Measurements from ENCODE around the gene MAPK7.
"Not testable (repeated sequence)": the region's sequence is repeated elsewhere in the genome, so short reads cannot be mapped to it uniquely, and the experiment has no call there.

The MAPK7 gene

DNA sequence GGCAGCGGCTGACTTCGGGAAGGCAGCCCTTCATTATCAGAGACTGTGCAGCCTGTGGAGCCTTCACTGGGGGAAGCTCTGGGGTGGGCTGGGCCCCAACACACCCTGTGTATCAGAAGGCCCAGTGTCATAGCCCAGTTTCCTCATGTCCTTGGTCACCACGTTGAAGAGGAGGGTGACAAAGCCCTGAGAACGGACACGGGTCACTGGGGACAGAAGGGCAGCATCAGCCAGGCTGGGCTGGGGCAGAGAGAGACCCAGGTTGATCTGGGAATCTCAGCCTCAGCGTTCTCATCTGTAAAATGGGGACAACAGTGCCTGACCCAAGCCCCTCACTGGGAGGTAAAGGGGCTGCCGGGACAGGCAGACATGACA, 35.1 kb upstream of the MAPK7 start:
- DNase-seq (ENCODE audit: low read depth): no peak

- no peak for DNase-seq (ENCODE audit: low read depth)
These were observed 34.6 kb upstream of the MAPK7 start for GRCh38 chr17:19343671-19344151.

- DNase-seq (ENCODE audit: low read depth): no peak
These were observed 33.8 kb upstream of the MAPK7 start for GRCh38 chr17:19344311-19345066.

DNA sequence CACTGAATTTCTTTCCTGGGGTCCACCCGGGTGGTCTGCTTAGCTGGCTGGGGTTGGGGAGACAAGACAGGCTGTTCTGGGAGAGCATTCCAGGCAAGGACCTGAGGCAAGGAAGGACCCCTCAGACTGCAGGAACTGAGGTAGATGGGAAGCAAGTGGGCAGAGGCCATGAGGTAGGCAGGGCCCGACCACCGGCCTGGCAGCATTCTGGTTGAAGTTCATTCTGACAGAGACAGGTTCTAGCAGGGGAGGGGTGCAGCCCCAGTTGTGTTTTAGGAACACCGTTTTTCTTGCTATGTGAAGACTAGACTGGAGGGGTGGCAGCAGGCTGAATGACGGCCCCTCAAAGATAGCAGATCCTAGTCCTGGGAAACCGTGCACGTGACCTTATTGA, 33.2 kb upstream of the MAPK7 start:
- no peak for DNase-seq (ENCODE audit: low read depth)

GRCh38 chr17:19345486-19346350, 32.6 kb upstream of the MAPK7 start:
- no peak for DNase-seq (ENCODE audit: low read depth)

GRCh38 chr17:19346351-19347255, 31.7 kb upstream of the MAPK7 start:
- DNase-seq (ENCODE audit: low read depth): no peak

DNA sequence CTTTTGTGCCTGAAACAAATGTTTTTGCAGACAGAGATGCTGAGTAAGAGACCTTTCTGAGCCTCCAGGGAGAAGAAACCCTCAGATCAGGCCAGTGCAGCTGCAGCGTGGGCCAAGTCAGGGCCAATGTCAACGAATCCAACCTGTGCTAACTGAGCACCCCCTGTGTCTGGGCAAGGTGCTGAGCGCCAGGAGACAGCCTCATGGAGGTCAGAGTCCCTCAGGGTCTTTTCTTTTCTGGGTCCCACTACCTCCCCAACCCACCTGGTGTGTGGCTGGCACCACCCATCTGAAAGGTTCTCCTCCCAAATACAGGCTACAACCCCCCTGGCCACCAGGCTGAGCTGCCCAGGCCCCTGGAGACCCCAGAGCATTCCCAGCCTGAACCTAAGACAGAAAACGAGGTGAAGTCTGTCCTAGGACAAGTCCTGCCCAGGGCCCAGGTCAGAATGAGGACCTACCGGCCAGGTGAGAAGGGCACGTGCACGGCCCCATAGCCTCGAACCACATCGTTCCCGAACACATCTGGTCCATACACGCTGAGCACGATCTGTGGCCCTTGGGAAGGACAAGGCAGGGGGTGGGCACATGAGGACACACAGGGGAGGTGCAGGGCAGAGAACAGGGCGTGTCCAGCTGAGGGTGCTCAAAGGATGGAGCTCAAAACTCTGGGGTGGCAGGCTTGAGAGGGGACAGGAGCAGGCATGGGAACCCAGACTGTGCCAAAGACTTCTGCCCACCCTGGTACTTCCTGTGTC, 30.8 kb upstream of the MAPK7 start:
- no peak for DNase-seq (ENCODE audit: low read depth)

GRCh38 chr17:19348081-19348650, 30.1 kb upstream of the MAPK7 start:
- DNase-seq (ENCODE audit: low read depth): no peak

DNA sequence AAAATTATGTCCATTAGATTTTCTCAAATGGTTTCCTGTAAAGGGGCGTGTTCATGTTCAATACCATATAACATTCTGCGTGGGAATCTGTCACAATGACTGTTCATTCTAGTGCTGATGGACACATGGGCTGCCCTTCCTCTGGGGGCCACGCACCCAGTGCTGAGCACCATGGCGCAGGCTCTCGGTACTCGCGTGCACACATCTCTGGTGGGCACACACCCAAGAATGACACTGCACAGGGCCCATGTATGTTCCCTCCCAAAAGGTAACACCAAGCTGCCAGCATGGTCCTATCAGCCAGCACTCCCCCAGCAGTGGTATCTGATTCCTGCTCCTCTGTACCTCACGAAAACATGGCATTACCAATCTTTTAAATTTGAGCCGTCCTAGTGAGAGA, 29.5 kb upstream of the MAPK7 start:
- no peak for DNase-seq (ENCODE audit: low read depth)

DNA sequence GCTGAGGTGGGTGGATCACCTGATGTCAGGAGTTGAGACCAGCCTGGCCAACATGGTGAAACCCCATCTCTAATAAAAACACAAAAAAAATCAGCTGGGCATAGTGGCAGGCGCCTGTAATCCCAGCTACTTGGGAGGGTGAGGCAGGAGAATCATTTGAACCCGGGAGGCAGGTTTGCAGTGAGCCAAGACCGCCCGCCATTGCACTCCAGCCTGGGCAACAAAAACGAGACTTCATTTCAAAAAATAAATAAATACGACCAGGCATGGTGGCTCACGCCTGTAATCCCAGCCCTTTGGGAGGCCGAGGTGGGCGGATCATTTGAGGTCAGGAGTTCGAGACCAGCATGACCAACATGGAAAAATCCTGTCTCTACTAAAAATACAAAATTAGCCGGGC, 24.9 kb upstream of the MAPK7 start:
- not testable (repeated sequence) for DNase-seq (ENCODE audit: low read depth)

GRCh38 chr17:19354748-19355147, 23.6 kb upstream of the MAPK7 start:
- DNase-seq (ENCODE audit: low read depth): no peak

DNA sequence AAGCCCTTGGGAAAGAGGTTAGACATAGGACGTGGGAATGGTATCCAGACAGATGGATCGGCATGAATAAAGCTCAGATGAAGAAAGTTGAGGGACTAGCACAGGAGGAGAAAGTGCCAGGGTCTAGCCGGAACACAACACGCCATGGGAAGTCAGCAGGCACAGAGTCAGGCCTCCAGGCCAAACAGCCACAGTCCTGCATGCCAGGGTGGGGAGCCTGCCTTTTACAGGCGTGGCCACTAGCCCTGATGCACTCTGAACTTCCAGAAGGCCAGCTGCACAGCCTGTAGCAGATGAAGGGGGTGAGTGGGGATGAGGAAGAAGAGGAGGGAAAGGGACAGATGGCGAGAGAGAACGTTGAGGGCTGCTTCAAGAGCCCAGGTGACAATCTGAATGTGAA, 20.9 kb upstream of the MAPK7 start:
- DNase-seq (ENCODE audit: low read depth): no peak

GRCh38 chr17:19357761-19358160, 20.5 kb upstream of the MAPK7 start:
- DNase-seq (ENCODE audit: low read depth): no peak

DNA sequence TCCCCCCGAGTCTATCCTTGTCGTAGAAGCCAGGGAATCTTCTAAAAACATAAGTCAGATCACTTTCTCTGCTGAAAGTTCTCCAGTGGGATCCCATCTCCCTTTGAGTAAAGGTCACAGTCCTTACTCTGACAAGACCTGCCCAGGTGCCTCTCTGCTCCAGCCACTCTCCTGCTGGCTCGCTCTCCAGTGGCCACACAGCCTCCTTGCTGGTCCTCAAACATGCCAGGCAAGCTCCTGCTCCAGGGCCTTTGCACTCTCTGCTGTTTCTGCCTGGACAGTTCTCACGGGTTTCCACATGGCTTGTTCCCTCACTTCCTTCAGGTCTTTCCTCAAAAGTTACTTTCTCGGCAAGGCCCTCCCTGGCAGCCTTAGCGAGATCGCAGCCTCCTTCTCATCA, 19.1 kb upstream of the MAPK7 start:
- DNase-seq (ENCODE audit: low read depth): no peak

- DNase-seq (ENCODE audit: low read depth): no peak
These were observed 18.4 kb upstream of the MAPK7 start for GRCh38 chr17:19359856-19360255.

DNA sequence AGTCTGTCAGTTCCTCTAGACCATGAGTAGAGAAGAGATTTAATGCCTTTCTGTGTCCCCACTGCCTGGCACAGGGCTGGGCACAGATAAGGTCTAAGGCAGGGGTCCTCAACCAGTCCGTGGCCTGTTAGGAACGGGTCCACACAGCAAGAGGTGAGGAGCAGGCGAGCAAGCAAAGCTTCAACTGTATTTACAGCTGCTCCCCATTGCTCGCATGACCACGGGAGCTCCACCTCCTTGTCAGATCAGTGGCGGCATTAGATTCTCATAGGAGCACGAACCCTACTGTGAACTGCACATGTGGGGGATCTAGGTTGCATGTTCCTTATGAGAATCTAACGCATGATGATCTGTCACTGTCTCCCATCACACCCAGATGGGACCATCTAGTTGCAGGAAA, 17.5 kb upstream of the MAPK7 start:
- DNase-seq (ENCODE audit: low read depth): no peak

DNA sequence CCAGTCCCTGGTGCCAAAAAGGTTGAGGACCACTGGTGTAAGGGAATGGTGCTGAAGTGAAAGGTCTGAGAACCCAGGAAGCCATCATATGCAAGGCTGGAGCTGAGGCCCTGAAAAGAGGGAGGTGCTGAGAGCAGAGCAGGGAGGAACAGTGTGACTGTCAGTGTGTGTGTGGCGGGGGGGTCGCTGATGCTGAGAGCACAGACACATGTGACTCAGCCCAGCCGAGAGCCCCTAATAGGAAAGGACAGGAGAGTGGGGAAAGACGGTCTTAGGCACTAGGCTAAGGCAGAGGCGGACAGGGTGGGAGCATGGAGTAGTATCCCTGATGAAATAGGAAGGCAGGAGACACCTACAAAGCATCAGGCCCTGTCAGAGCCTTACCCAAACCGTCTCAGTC, 17.0 kb upstream of the MAPK7 start:
- no peak for DNase-seq (ENCODE audit: low read depth)

DNA sequence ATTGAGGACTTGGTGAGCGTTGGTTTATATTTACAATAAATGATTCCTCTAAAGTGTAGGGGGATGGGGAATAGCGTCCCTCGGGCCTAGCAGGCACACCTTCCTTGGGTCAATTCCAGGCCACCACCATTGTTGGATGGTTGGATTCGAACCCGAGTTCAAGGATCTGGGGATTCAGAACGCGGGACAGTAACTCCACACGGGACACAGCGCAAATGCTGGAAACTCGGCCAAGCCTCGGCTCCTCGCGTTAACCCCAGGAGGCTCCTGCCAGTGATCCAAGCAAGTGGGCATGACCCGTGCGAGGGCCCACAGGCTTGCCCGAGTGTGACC, 16.4 kb upstream of the MAPK7 start:
- no peak for DNase-seq (ENCODE audit: low read depth)

- DNase-seq (ENCODE audit: low read depth): peak; percentile 86
These were observed 15.8 kb upstream of the MAPK7 start, which contains the start of gene B9D1 for GRCh38 chr17:19362277-19363113. Gene B9D1, minus strand, starts transcription at chr17:19362723. Its CDS starts 154 bp downstream, at chr17:19362569.

GRCh38 chr17:19363114-19363438, 15.2 kb upstream of the MAPK7 start:
- DNase-seq (ENCODE audit: low read depth): no peak

All from T-helper 22 cell (primary cell).